Renal cortex interstitium (tissue), 11 donors: ENCODE data around the gene TEX51. TPM values are rescaled to one million over a fixed set of nuclear protein-coding genes. Genes with fewer than 3 reads are reported as not detected.

Experiments
- DNase-seq, 11 donors: peaks; one replicate each; pipeline ENCODE4 v3.0.0-alpha.2; 2013; ENCODE audit warnings: low read depth in 9 of 11, low spot score in 4 of 11; ENCODE audit errors: extremely low read depth in 1 of 11
- polyA plus RNA-seq, 3 donors: library from polyadenylated mRNA; unstranded; fragments of 120-200 nt; gene quantifications; one replicate each; pipeline ENCODE4 v1.2.1, GENCODE V29; 2013; ENCODE audit not compliant: insufficient read length in 3 of 3

The TEX51 gene
- polyA plus RNA-seq, 3 donors = not detected

DNA sequence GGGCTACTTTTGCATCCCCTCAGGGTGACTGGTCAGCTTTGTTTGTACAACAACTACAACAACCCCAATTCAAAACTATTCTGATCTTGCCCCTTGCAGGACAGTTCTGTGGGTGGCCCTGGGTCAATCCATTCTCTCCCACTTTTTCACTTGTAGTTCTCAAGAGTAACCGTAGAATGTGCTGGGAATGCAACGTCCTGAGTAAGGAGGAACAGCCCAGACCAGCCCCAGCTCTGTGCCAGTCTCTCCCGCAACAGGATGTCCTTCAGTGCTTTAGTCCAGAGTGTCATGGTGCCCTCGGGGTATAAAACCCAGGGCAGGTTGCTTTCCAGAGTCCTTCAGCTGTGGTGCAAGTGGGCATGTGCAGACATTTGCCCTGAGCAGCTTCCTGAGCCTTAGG is 22.1 kb upstream of the TEX51 start:
- DNase-seq = no peak

DNA sequence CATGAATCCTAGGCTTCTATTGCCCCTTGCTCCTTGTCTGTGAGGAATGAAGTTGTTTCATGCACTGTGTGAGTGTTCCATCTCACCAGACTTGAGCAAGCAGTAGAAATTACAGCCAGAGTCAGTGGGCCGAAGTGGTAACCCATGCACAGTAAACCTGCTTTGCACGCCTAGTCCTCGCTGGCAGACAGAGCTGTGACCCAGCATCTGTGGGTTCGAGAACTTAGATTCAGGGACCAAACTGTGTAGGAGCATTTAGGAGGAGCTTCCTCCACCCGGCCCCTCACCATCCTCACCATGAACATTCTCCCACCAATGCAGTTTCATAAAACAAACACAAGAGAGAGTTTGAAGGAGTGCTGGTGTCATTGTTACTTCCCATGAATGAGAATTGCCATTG is 21.6 kb upstream of the TEX51 start:
- DNase-seq = no peak

DNA sequence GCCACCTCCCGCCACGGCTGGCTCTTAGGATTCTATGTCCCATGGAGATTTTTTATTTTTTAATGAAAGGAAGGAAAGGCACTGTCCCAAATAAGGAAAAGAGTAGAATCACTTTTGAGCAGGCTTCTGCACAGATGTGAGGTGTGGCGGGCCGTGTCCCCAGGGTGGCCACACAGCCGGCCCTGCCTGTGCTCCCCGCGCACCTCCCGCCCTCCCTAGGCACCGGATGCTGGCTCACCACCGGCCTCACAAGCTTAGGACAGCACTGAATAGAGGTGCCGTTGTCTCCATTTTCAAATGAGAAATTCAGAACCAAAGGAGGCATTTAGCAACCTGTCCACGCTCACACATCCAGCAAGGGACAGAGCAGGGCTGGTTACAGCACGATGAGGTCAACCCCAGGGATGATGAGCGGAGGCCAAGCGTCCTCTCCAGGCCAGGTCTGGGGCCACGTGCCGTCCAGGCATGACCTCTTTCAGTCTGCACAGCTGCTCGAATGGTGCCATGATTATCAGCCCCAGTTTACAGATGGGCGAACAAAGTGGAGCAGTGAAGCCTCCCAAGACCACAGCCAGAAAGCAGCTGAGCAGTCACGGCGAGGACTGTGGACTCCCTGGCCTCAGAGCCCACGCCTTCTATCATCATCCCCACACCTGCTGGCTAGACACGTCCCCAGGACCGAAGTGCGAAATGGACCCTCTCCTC is 20.7 kb upstream of the TEX51 start:
- DNase-seq = no peak

DNA sequence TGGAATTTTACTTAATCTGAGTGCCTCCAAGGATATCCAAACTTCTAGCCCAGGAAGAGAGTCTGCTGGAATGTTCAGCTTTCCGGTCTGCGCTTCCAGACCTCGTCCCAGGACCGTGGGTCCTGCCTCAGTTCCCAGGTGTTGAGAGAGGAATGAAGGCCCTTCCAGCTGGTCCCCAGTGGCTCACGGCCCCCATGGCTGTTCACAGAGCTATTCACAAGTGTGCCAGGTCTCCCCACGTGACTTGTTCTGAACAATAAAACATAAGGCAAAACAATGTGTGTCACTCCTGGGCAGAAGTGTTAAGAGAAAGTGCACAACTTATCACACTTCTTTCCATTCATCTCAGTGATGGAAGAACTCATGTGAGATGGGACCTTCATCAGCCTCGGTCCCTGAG is 20.1 kb upstream of the TEX51 start:
- DNase-seq = no peak

DNA sequence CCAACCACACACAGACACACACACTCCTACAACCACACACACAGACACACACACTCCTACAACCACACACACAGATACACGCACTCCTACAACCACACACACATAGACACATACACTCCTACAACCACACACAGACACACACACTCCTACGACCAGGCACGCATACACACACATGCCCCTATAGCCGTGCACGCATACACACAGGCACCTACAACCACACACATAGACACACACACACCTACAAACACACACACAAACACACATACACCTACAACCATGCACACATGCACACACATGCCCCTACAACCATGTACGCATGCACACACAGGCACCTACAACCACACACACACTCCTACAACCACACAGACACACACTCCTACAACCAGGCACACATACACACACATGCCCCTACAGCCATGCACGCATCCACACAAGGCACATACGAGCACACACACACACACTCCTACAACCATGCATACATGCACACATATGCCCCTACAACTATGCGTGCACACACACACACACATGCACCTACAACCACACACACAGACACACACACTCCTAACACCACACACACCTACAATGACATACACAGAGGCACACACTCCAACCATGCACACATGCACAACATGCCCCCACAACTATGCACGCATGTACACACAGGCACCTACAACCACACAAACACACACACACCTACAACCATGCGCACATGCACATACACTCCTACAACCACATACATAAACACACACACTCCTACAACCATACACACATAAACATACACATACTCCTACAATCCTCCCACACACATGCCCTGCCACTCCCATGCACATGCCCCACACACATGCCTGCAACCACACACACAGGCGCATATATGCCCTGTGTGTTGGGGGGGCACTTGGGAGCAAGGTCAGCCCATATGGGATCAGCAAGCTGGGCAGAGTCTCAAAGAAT is 19.1 kb upstream of the TEX51 start:
- DNase-seq = no peak

DNA sequence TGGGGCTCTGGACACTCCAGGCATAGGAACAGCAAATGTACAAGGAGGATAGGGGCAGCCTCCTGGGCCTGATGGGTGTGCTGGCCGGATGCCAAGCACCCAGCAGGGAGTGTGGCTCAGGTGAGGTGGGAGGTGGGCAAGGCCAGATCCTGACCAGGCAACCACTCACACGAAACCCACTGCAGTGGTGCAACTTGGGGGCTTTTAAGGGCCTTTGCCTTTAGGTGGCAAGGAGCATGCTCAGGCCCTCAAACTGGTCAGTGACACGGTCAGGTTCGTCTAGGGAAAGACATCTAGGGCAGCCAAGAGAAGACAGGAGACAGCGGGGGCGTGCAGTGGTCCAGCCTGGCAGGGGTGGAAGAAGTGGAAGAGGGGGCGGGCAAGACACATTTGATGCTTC is 18.4 kb upstream of the TEX51 start:
- DNase-seq = no peak

DNA sequence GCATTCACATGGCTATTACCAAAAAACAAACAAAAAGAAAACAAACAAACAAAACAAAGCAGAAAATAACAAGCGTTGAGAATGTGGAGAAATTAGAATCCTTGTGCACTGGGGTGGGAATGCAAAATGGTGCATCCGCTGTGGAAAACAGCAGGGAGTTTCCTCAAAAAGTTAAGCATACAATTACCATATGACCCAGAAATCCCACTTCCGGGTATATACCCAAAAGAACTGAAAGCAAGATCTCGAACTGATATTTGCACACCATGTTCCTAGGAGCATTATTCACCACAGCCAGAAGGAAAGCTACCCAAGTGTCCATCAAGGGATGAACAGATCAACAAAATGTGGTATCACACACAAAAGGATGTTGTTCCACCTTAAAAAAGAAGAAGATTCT is 17.9 kb upstream of the TEX51 start:
- no peak for DNase-seq

DNA sequence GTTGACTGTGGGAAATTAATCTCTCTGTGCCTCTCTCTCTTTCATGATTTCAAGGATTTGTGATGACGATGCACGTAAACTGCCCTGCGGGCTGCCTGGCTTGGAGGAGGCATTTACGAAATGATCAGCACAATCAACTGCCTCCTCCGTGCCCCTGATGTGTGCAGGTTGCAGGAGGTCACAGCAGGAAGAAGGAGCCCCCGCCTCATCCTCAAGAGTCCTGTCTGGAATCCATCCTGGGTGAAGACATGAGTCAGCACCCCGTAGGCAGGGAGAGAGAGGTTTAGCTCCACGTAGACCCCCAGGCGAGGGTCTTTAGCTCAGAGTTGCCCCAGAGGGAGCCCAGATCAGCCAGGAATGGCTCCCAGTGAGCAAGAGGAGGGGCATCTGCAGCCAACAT is 17.1 kb upstream of the TEX51 start:
- no peak for DNase-seq

DNA sequence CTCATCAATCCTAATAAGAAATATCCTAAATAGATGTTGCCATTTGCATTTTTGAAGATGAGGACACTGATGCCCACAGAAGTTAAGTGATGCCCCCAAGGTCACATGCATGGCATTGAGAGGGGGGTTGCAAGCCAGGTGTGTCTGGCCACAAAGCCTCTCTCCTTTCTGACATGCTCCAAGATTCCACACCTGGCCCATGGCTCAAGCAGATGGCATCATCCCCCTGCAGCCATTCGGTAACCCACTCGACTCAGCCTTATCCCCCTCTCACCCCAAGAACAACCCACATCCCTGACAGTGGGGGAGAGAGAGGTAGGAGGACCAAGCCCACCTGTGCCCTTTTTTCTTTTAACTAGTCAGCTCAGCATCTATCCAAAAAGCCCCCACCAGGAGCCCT is 16.5 kb upstream of the TEX51 start:
- no peak for DNase-seq

DNA sequence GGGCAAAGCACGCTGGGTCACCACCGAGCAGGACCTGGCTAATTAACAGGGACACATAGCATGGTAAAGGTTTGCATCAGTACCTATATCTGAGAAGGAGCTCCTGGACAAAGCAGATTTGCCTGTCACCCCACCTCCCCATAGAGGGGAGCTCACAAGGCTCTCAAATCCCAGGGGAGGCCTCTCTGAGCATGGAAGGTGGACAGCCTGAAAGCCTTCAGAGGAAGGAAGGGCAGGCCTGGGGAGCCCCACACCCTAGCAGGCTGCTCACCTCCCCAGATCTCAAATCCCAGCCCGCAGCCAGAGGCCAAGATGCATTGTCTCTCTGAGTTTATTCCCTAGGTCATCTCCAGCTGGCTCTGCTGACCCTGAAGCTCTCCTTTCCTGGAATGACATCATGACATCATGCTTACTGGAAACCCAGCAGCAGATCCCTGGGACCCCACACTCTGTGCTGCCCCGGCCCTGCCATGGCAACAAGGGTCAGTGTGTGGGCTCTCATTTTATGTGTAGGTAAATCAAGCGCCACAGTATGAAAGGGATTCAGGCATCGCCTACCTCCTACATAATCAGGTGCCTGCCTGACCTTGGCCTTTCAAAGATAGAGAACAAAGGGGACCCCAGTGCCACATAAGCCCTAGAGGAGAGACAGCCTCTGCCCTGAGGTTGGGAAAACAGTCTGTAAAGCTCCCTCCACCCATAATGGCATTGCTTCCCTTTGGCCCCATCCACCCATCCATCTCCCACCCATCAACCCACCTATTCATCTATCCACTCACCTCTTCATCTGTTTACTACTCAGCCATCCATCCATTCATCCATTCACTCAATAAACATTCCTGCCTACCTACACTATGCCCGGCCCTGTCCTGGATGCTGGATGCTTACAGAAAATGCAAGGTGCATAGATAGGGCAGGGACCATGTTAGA is 15.7 kb upstream of the TEX51 start:
- no peak for DNase-seq

DNA sequence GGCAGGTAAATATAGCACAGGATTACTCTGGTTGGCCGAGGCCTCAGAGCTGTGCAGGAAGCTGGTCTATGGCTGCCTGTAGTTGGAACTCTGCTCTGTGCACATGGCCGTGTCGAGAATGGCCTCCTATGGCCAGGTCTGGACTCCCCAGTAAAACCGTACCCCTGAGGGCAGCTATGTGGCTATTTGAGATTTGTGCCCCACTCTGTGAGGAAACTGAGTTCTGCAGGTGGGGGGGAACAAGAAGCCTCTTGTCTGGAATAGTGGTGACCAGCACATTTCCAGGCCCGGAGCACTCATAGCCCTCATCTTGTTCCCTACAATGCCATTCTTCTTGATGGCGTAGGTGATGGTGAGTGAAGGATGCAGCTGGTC is 15.0 kb upstream of the TEX51 start:
- DNase-seq = no peak

DNA sequence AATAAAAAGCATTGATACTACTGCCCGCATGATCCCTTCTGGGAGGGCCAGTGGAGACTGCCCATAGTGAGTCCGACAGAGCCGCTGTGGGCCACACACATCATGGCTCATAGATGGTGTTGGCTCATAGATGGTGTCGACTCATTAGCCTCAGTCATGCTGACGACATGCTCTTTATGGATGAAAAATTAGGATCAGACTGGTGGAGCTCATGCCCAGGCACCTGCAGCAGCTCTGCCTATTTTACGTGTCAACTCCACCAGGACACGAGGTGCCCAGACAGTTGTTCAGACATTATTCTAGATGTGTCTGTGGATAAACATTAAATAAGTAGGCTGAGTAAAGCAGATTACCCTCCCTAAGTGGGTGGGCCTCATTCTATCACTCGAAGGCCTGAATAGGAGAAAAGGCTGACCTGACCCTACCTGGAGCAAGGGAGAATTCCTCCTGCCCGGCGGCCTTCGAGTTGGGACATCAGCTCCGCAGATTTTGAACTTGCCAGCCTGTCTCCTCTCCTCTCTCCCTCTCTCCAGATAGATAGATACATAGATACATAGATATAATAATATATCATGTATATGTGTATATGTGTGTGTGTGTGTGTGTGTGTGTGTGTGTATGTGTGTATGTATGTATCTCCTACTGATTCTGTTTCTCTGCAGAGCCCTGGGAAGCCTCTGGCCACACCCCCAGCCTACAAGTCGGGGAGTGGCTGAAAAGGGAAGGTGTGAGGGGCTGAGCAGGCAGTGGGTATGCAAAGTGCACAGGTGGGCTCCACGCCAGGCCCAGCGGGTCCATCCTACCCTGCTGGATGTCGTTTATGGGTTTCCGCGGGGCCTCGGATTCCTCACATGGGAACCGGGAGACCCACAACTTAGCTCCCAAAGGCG is 13.6 kb upstream of the TEX51 start:
- no peak for DNase-seq

DNA sequence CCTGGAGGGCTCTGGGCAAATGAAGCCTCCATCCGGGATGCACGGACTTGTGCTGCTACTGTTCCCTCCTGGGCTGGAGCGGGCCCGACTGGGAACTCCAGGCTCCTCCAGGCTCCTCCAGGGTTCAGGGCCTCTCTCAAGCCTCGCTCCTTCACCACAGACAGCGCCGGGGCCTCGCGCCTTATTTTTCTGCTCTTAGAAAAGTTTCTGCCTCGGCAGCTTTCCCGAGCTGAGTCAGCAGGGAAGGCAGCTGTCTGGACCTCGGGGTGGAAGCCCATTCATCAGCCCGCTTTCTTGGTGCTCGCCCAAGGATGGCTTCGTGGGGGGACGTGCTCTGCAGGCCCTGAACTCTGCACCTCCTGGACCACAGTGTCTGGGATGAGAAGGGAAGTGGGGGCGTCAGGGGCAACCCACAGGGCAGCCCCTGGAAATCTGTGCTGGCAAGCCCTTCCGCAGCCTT is 12.9 kb upstream of the TEX51 start:
- DNase-seq = peak in 6 of 11 donors; percentile 18 to 41 (median 32)

DNA sequence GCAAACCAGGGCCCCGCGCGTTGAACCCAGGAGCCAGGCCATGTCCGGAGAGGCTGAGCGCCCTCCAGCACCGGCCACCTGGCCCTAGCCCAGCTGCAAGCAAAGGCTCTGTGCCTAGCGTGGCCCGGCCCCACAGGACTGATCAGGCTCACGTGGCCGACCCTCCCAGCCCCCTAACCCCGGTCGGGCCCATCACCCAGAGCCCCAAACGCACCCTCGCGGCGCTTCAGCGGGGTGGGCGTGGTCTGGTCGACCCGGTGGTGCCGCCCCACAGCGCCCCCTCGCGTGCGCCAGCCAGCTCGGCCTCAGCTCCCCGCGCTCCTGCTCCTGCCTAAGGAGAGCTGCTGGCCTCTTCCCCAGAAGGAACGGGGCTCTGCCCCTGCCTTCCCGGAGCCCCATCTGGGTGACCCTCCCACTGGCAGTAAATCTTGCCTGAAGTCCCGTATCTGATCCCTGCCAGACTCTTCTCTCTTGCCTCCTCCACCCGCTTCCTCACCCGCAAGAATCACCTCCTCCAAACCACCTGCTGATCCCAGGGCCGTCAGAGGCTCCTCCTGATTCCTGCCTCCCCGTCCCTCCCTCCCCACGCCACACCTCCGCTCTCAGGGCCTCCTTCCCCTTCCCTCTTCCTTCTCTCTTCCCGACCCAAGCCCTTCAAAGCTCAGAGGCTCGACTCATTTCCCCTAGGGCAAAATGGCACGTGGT is 12.3 kb upstream of the TEX51 start:
- peak in 10 of 11 donors; percentile 50 to 75 (median 61) for DNase-seq

DNA sequence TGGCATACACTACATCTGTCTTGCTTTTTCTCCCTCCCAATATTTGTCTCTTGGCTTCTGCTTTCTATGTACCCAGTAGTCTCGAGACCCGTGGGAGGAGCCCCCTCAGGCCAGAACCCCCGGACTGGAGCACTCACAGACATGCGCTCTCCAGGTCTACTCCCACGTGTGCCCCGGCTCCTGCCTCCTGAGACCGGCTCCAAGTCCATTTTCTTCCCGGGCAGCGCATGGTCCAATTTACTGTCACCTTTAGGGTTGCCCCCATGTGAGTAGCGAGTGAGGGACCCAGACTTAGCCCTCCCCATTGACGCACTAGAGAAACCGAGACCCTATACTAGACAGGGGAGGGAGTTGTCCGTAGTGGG is 11.8 kb upstream of the TEX51 start:
- no peak for DNase-seq

DNA sequence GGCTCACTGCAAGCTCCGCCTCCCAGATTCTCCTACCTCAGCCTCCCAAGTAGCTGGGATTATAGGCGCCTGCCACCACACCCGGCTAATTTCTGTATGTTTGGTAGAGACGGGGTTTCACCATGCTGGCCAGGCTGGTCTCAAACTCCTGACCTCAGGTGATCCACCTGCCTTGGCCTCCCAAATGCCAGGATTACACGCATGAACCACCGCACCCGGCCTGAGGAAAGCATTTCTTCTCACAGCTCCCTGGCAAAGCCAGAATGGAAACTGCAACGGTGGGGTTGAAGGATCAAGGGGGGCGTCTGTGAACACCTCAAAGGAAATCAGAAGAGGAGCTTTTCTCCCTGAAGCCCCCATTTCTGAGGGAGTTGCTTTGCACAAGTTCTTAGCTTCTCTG is 11.2 kb upstream of the TEX51 start:
- no peak for DNase-seq

DNA sequence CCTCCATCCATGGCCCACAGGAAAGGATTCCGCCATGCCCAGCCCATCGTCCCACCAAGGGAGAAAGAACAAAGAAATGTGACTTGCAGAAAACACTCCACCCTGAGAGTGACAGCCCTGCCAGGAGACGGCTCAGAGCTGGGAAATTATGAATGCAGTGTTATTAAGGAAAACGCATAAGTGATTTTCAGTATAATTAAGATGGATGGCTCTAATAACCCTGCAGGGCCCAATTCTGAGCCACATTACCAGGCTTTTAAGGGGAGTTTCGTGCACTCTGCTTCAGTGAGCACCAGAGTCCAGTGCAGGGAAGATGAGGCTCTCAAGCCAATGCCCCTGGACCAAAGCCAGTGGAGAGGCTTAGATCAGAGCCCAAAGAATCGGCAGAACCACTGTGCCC is 10.6 kb upstream of the TEX51 start:
- no peak for DNase-seq

DNA sequence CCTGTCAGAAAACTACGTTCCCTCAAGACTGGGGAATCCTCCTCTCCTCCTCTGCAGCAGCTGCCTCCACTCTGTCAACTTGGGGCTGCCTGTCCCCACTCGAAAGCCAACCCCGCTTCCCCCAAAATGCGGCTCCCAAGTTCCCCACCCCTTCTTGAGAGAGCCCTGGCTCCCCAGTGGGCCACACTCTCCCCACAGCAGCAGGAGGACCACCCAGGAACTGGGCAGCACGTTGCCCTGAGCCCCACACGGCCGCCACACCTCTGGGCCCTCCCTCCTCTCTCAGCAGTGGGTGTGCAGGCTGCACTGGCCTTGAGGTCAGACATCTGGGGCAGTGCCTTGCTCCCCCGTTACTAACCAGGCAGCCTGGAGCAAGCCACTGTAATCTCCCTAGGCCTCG is 9.6 kb upstream of the TEX51 start:
- DNase-seq = no peak
